B cell (primary cell): Measurements from ENCODE around the gene PCDHGB5. TPM values are rescaled to one million over a fixed set of nuclear protein-coding genes. Genes with fewer than 3 reads are reported as not detected.
A peak's percentile ranks its signal among the peaks of the same experiment; 100 is the strongest.
"Not testable (repeated sequence)": the region's sequence is repeated elsewhere in the genome, so short reads cannot be mapped to it uniquely, and the experiment has no call there.

Experiments used
- ATAC-seq: fragments of 200-7000 bp; cut with Tn5 transposase; one replicate; pipeline ENCODE4 v1.10.0; 2021; ENCODE audit warnings: low read depth, mild to moderate bottlenecking, moderate number of reproducible peaks, moderate library complexity
- CTCF ChIA-PET: fragments of 350-600 bp; sonication (Branson Sonifier 250); formaldehyde crosslinking; loops from one replicate; lab custom pipeline; 2021; ENCODE audit warnings: antibody characterized with exemption, inconsistent platforms; lab: Charles Lee
- POLR2A ChIA-PET: fragments of 350-600 bp; sonication (Branson Sonifier 250); formaldehyde crosslinking; loops from one replicate; lab custom pipeline; 2021; ENCODE audit warnings: antibody characterized with exemption; lab: Charles Lee
- DNase-seq: peaks from one replicate; pipeline ENCODE4 v3.0.0; 2013
- H2AFZ ChIP-seq: 2 replicates; pipeline ENCODE4 v1.6.1; 2012; ENCODE audit warnings: mild to moderate bottlenecking, low read depth, low read length; ENCODE audit not compliant: insufficient read depth, poor library complexity, severe bottlenecking
- H3K27ac ChIP-seq, 2 donors: 1 replicate in 1 of 2; 2 replicates in 1 of 2; pipeline ENCODE4 v1.5.1; 2012 to 2013; ENCODE audit warnings: low read length in 2 of 2, mild to moderate bottlenecking in 2 of 2, moderate library complexity in 1 of 2
- H3K27me3 ChIP-seq, 4 experiments: fragments of 200-600 bp in 1 of 4; sonication (generic) in 1 of 4; replicated peaks in 1 of 4; 1 replicate in 2 of 4; 2 replicates in 2 of 4; pipeline versions ENCODE4 v1.6.1 to v1.7.0; 2013 to 2016; ENCODE audit warnings: low read length in 3 of 4, mild to moderate bottlenecking in 2 of 4, mixed read lengths in 1 of 4, moderate library complexity in 1 of 4; ENCODE audit not compliant: insufficient read depth in 4 of 4, control insufficient read depth in 3 of 4; ENCODE audit errors: control extremely low read depth in 1 of 4
- H3K36me3 ChIP-seq, 2 experiments: replicated peaks in 1 of 2; 1 replicate in 1 of 2; 2 replicates in 1 of 2; pipeline versions ENCODE4 v1.6.1 to v1.7.1; 2013; ENCODE audit warnings: low read length in 1 of 2; ENCODE audit not compliant: insufficient read depth in 2 of 2, control insufficient read depth in 1 of 2; ENCODE audit errors: control extremely low read depth in 1 of 2, extremely low read depth in 1 of 2
- H3K4me1 ChIP-seq, 2 donors: fragments of 200-600 bp in 1 of 2; sonication (generic) in 1 of 2; 1 replicate in 1 of 2; 2 replicates in 1 of 2; pipeline versions ENCODE4 v1.5.1 to v1.6.1; 2013 to 2017; ENCODE audit warnings: low read length in 2 of 2; ENCODE audit not compliant: control insufficient read depth in 2 of 2, insufficient read depth in 2 of 2
- H3K4me2 ChIP-seq: replicated peaks from 2 replicates; pipeline ENCODE3; 2012; ENCODE audit warnings: mild to moderate bottlenecking, low read depth, low read length; ENCODE audit not compliant: poor library complexity, severe bottlenecking
- H3K4me3 ChIP-seq, 5 experiments: fragments of 200-600 bp in 1 of 5; sonication (generic) in 1 of 5; 1 replicate in 3 of 5; 2 replicates in 2 of 5; pipeline versions ENCODE4 v1.5.1 to v1.7.0; 2011 to 2016; ENCODE audit warnings: low read length in 4 of 5, mild to moderate bottlenecking in 4 of 5, low read depth in 2 of 5, control low read depth in 1 of 5, moderate library complexity in 1 of 5; ENCODE audit not compliant: insufficient read depth in 1 of 5; ENCODE audit errors: control extremely low read depth in 1 of 5, extremely low read depth in 1 of 5
- H3K79me2 ChIP-seq: fragments of 200-600 bp; sonication (generic); one replicate; pipeline ENCODE4 v1.6.0; 2016; ENCODE audit warnings: low read length; ENCODE audit not compliant: control insufficient read depth, insufficient read depth
- H3K9ac ChIP-seq: fragments of 200-600 bp; sonication (generic); 2 replicates; pipeline ENCODE4 v1.6.1; 2017; ENCODE audit warnings: mild to moderate bottlenecking, low read length, moderate library complexity
- H3K9me3 ChIP-seq, 3 donors: one replicate each; pipeline versions ENCODE4 v1.6.1 to v1.7.1; 2013; ENCODE audit warnings: low read length in 2 of 3; ENCODE audit not compliant: control insufficient read depth in 2 of 3, insufficient read depth in 1 of 3; ENCODE audit errors: control extremely low read depth in 1 of 3
- H4K20me1 ChIP-seq: 2 replicates; pipeline ENCODE4 v1.6.0; 2012; ENCODE audit warnings: mild to moderate bottlenecking, low read length; ENCODE audit not compliant: insufficient read depth, control insufficient read depth, poor library complexity, severe bottlenecking
- H3K27ac Mint-ChIP-seq: one replicate; pipeline ENCODE4 v1.8.0; 2021; ENCODE audit warnings: mixed read lengths
- H3K27me3 Mint-ChIP-seq: one replicate; pipeline ENCODE4 v1.8.0; 2021; ENCODE audit warnings: mixed read lengths
- H3K4me1 Mint-ChIP-seq: one replicate; pipeline ENCODE4 v1.8.0; 2021; ENCODE audit warnings: mixed read lengths
- H3K4me3 Mint-ChIP-seq: one replicate; pipeline ENCODE4 v1.8.0; 2021; ENCODE audit warnings: mixed read lengths
- H3K9me3 Mint-ChIP-seq: one replicate; pipeline ENCODE4 v1.8.0; 2022; ENCODE audit warnings: mixed read lengths; ENCODE audit not compliant: insufficient read depth
- CTCF ChIP-seq: fragments of 200-600 bp; IDR thresholded peaks from one replicate; pipeline ENCODE4 v1.8.0; 2022; ENCODE audit warnings: antibody characterized with exemption, mild to moderate bottlenecking
- EZH2 ChIP-seq: IDR thresholded peaks from 2 replicates; pipeline ENCODE4 v1.6.1; 2012; ENCODE audit warnings: borderline replicate concordance, low read depth, mild to moderate bottlenecking, moderate library complexity, low read length; ENCODE audit not compliant: insufficient read depth, poor library complexity, severe bottlenecking
- WGBS: methylation state at CpG from one replicate; pipeline ENCODE4 v1.1.5; 2013; ENCODE audit warnings: missing lambda C conversion rate; ENCODE audit not compliant: insufficient coverage; 5-methylcytosine and 5-hydroxymethylcytosine counted together
- intact Hi-C: fragments of 100-400 bp; cut with micrococcal nuclease; formaldehyde crosslinking; loops from one replicate; pipeline ENCODE4 v1.10.0; 2022
- polyA plus RNA-seq: library from polyadenylated mRNA; depleted of rRNA; stranded (reverse); fragments of >200 nt; gene quantifications from 2 replicates; pipeline ENCODE4 v1.2.3, GENCODE V29; 2012
- total RNA-seq, 2 donors: library from RNA; stranded (reverse); fragments of 120-200 nt in 1 of 2; gene quantifications; 1 replicate in 1 of 2; 2 replicates in 1 of 2; pipeline versions ENCODE4 v1.2.3 to v1.2.4, GENCODE V29; 2013 to 2022

PCDHGB5 gene
- total and polyA plus RNA-seq, 2 donors (not counting 1 experiment from before 2014, with no cell fraction given) = 0.37 to 2.5 TPM

DNA sequence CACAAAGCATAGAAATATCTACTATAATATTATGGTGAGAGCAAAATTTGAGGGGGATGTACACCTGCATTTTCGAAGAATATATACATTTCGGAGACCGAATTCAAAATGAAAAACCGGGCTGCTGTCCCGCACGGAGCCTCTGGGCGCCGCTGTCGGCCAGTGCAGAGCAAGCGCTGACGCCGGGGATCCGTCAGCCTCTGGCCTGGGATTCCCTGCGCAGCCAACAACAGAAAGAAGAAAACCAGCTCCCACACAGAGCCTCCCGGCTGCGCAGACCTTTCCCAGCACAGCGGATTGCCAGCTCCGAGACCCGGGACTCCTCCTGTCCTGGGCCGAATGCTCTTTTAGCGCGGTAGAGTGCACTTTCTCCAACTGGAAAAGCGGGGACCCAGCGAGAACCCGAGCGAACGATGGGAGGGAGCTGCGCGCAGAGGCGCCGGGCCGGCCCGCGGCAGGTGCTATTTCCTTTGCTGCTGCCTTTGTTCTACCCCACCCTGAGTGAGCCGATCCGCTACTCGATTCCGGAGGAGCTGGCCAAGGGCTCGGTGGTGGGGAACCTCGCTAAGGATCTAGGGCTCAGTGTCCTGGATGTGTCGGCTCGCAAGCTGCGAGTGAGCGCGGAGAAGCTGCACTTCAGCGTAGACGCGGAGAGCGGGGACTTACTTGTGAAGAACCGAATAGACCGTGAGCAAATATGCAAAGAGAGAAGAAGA is 10.2 kb downstream of the PCDHGB5 start, which contains the start of gene PCDHGB6:
Gene PCDHGB6, plus strand, starts transcription at position 232 of the 716 bp plus-strand sequence. Its CDS starts 182 bp downstream, at position 414.
- Mint-ChIP-seq H3K27me3 (peaks cover 60% of the 10 kb centered on the region), H3K27ac (peak within 1 kb of the TSS; percentile 54), H3K4me3 (peak within 1 kb of the TSS; percentile 80)
- H3K9me3 Mint-ChIP-seq, H3K79me2 ChIP-seq, H2AFZ ChIP-seq, H3K27ac ChIP-seq, H3K36me3 ChIP-seq, intact Hi-C loops, H3K4me1 Mint-ChIP-seq, H3K9ac ChIP-seq, H4K20me1 ChIP-seq, H3K4me1 ChIP-seq, POLR2A ChIA-PET: not testable (repeated sequence)
- DNase-seq (peak; percentile 40), ATAC-seq (peak; percentile 73)
- Histone ChIP-seq H3K4me2 (peak within 1 kb of the TSS; percentile 33), H3K9me3 (peaks cover 0 to 56% (median 20%) of the 10 kb centered on the region in 3 donors), H3K4me3 (peak within 1 kb of the TSS in 3 of 5 experiments; percentile 1 to 21 (median 11)), H3K27me3 (peaks cover 0 to 71% (median 49%) of the 10 kb centered on the region in 4 experiments)
- 21% methylated on average over 40 of the region's 51 CpGs for WGBS
- CTCF ChIA-PET = interaction anchor here (1.0 to 2.8 kb wide), 8 partner anchors 13 to 227 kb away, joined by 3 to 17 read pairs (median 6); partner anchors contain the start of genes PCDHGA11 and PCDHGA12
- peak; percentile 62 for TF ChIP-seq CTCF

- Histone ChIP-seq H3K27ac (no peak overlapping the region), H3K4me3 (no peak overlapping the region), H2AFZ (no peak overlapping the region), H3K4me2 (no peak overlapping the region), H3K9me3 (peaks cover 0 to 59% (median 20%) of the 10 kb centered on the region in 3 donors), H3K27me3 (peaks cover 0 to 75% (median 55%) of the 10 kb centered on the region in 4 experiments), H4K20me1 (no peaks in the 10 kb centered on the region), H3K4me1 (peaks cover 11 to 15% of the 10 kb centered on the region in 2 donors), H3K79me2 (no peaks in the 10 kb centered on the region), H3K36me3 (no peaks in the 10 kb centered on the region), H3K9ac (no peak overlapping the region)
- H3K4me3 Mint-ChIP-seq = no peak overlapping the region
- no peak for ATAC-seq
- H3K27ac Mint-ChIP-seq = no peak overlapping the region
- peaks cover 8% of the 10 kb centered on the region for H3K9me3 Mint-ChIP-seq
- ChIA-PET CTCF (interaction anchor here (0.7 to 6.3 kb wide), 3 partner anchors 40 to 153 kb away, joined by 3 to 56 read pairs (median 3); partner anchors contain the start of gene PCDHGB3), POLR2A (interaction anchor here (0.7 kb wide), 1 partner anchor 469 kb away, joined by 5 read pairs; no protein-coding TSS in a partner anchor)
- peaks cover 63% of the 10 kb centered on the region for H3K27me3 Mint-ChIP-seq
- WGBS = 46% methylated on average over 64 of the region's 64 CpGs
- H3K4me1 Mint-ChIP-seq = peaks cover 16% of the 10 kb centered on the region
- TF ChIP-seq CTCF (no peak), EZH2 (no peak)
- intact Hi-C loops = loop anchor here (10.0 kb wide), 1 partner anchor 85 kb away; the partner anchor contains the start of gene TAF7
- DNase-seq = no peak
Observed at GRCh38 chr5:141409598-141410306, 12.0 kb downstream of the PCDHGB5 start.
